HEK293 (cell line): ENCODE results near the gene CBX5.

Experiments
- GLIS1 ChIP-seq: fragments of 450-650 bp; formaldehyde crosslinking; IDR thresholded peaks from 2 replicates; pipeline ENCODE4 v1.5.1; 2016; ENCODE audit warnings: missing biosample characterization, missing genetic modification characterization
- GLIS2 ChIP-seq: fragments of 450-650 bp; formaldehyde crosslinking; IDR thresholded peaks from 2 replicates; pipeline ENCODE4 v1.5.1; 2016; ENCODE audit warnings: missing biosample characterization, missing genetic modification characterization
- HOXC10 ChIP-seq: sonication (generic); formaldehyde crosslinking; IDR thresholded peaks from 2 replicates; pipeline ENCODE4 v1.8.1; 2023; ENCODE audit warnings: mild to moderate bottlenecking, missing genetic modification reagents
- MYNN ChIP-seq: fragments of 450-650 bp; formaldehyde crosslinking; IDR thresholded peaks from 2 replicates; pipeline ENCODE4 v1.5.1; 2016; ENCODE audit warnings: missing biosample characterization, missing genetic modification characterization, borderline replicate concordance
- SCRT2 ChIP-seq: fragments of 450-650 bp; formaldehyde crosslinking; IDR thresholded peaks from 2 replicates; pipeline ENCODE4 v1.5.1; 2016; ENCODE audit warnings: missing biosample characterization, missing genetic modification characterization
- SETDB1 ChIP-seq: IDR thresholded peaks from one replicate; pipeline ENCODE4 v1.6.1; 2017; ENCODE audit warnings: mild to moderate bottlenecking, low read length, moderate library complexity, mixed read lengths; ENCODE audit not compliant: insufficient read length
- TRIM28 ChIP-seq: IDR thresholded peaks from 2 replicates; pipeline ENCODE4 v1.6.1; 2011; ENCODE audit warnings: low read length, control low read depth, borderline replicate concordance
- ZBTB17 ChIP-seq: fragments of 450-650 bp; formaldehyde crosslinking; IDR thresholded peaks from 2 replicates; pipeline ENCODE4 v1.5.1; 2016; ENCODE audit warnings: missing biosample characterization, missing genetic modification characterization
- ZBTB20 ChIP-seq: fragments of 450-650 bp; formaldehyde crosslinking; IDR thresholded peaks from 2 replicates; pipeline ENCODE4 v1.5.1; 2016; ENCODE audit warnings: missing biosample characterization, missing genetic modification characterization
- ZEB2 ChIP-seq: fragments of 450-650 bp; formaldehyde crosslinking; IDR thresholded peaks from 2 replicates; pipeline ENCODE4 v1.5.1; 2016; ENCODE audit warnings: missing biosample characterization, missing genetic modification characterization
- ZFP3 ChIP-seq: fragments of 450-650 bp; formaldehyde crosslinking; IDR thresholded peaks from 2 replicates; pipeline ENCODE4 v1.5.1; 2016; ENCODE audit warnings: low read depth, missing biosample characterization, missing genetic modification characterization
- ZFP41 ChIP-seq: fragments of 450-650 bp; formaldehyde crosslinking; IDR thresholded peaks from 2 replicates; pipeline ENCODE4 v1.5.1; 2016; ENCODE audit warnings: missing biosample characterization, missing genetic modification characterization, borderline replicate concordance
- ZNF138 ChIP-seq: fragments of 450-650 bp; formaldehyde crosslinking; IDR thresholded peaks from 2 replicates; pipeline ENCODE4 v1.5.1; 2016; ENCODE audit warnings: missing biosample characterization, missing genetic modification characterization, borderline replicate concordance
- ZNF23 ChIP-seq: fragments of 450-650 bp; formaldehyde crosslinking; IDR thresholded peaks from 2 replicates; pipeline ENCODE4 v1.5.1; 2016; ENCODE audit warnings: missing biosample characterization, missing genetic modification characterization, borderline replicate concordance
- ZNF239 ChIP-seq: fragments of 450-650 bp; formaldehyde crosslinking; IDR thresholded peaks from 2 replicates; pipeline ENCODE4 v1.5.1; 2016; ENCODE audit warnings: missing biosample characterization, missing genetic modification characterization
- ZNF24 ChIP-seq: fragments of 450-650 bp; formaldehyde crosslinking; IDR thresholded peaks from 2 replicates; pipeline ENCODE4 v1.5.1; 2016; ENCODE audit warnings: missing biosample characterization, missing genetic modification characterization
- ZNF248 ChIP-seq: fragments of 450-650 bp; formaldehyde crosslinking; IDR thresholded peaks from 2 replicates; pipeline ENCODE4 v1.5.1; 2017; ENCODE audit warnings: missing biosample characterization, missing genetic modification characterization
- ZNF354C ChIP-seq: fragments of 450-650 bp; formaldehyde crosslinking; IDR thresholded peaks from 2 replicates; pipeline ENCODE4 v1.5.1; 2016; ENCODE audit warnings: missing biosample characterization, missing genetic modification characterization, low read depth, borderline replicate concordance
- ZNF404 ChIP-seq: fragments of 450-650 bp; formaldehyde crosslinking; IDR thresholded peaks from 2 replicates; pipeline ENCODE4 v1.5.1; 2017; ENCODE audit warnings: missing biosample characterization, missing genetic modification characterization
- ZNF510 ChIP-seq: fragments of 450-650 bp; formaldehyde crosslinking; IDR thresholded peaks from 2 replicates; pipeline ENCODE4 v1.5.1; 2018; ENCODE audit warnings: mild to moderate bottlenecking, missing genetic modification characterization, missing biosample characterization; ENCODE audit not compliant: insufficient replicate concordance
- ZNF514 ChIP-seq: fragments of 450-650 bp; formaldehyde crosslinking; IDR thresholded peaks from 2 replicates; pipeline ENCODE4 v1.5.1; 2016; ENCODE audit warnings: missing biosample characterization, missing genetic modification characterization
- ZNF549 ChIP-seq: fragments of 450-650 bp; IDR thresholded peaks from 2 replicates; pipeline ENCODE4 v1.5.1; 2018; ENCODE audit warnings: missing biosample characterization, missing genetic modification characterization, mild to moderate bottlenecking, inconsistent platforms, moderate library complexity
- ZNF623 ChIP-seq: fragments of 450-650 bp; formaldehyde crosslinking; IDR thresholded peaks from 2 replicates; pipeline ENCODE4 v1.5.1; 2016; ENCODE audit warnings: missing biosample characterization, missing genetic modification characterization
- ZNF707 ChIP-seq: fragments of 450-650 bp; formaldehyde crosslinking; IDR thresholded peaks from 2 replicates; pipeline ENCODE4 v1.5.1; 2016; ENCODE audit warnings: missing biosample characterization, missing genetic modification characterization
- ZNF785 ChIP-seq: fragments of 450-650 bp; formaldehyde crosslinking; IDR thresholded peaks from 2 replicates; pipeline ENCODE4 v1.5.1; 2016; ENCODE audit warnings: missing biosample characterization, missing genetic modification characterization
- ZNF791 ChIP-seq: fragments of 450-650 bp; formaldehyde crosslinking; IDR thresholded peaks from 2 replicates; pipeline ENCODE4 v1.5.1; 2016; ENCODE audit warnings: missing biosample characterization, missing genetic modification characterization
- ZNF792 ChIP-seq: fragments of 450-650 bp; formaldehyde crosslinking; IDR thresholded peaks from 2 replicates; pipeline ENCODE4 v1.5.1; 2016; ENCODE audit warnings: missing biosample characterization, missing genetic modification characterization
- ZNF830 ChIP-seq: fragments of 450-650 bp; IDR thresholded peaks from 2 replicates; pipeline ENCODE4 v1.5.0; 2018; ENCODE audit warnings: missing biosample characterization, missing genetic modification characterization, low read depth, mild to moderate bottlenecking, moderate library complexity
- TF ChIP-seq, protein P1 (sequence below): fragments of 450-650 bp; formaldehyde crosslinking; IDR thresholded peaks from 2 replicates; pipeline ENCODE4 v1.5.1; 2016; ENCODE audit warnings: missing biosample characterization, missing genetic modification characterization, borderline replicate concordance
- TF ChIP-seq, protein P2 (sequence below): fragments of 450-650 bp; formaldehyde crosslinking; IDR thresholded peaks from 2 replicates; pipeline ENCODE4 v1.5.1; 2016; ENCODE audit warnings: missing biosample characterization, missing genetic modification characterization
- TF ChIP-seq, protein P3 (sequence below): fragments of 450-650 bp; formaldehyde crosslinking; IDR thresholded peaks from 2 replicates; pipeline ENCODE4 v1.5.1; 2017; ENCODE audit warnings: missing biosample characterization, missing genetic modification characterization

CBX5 gene

DNA sequence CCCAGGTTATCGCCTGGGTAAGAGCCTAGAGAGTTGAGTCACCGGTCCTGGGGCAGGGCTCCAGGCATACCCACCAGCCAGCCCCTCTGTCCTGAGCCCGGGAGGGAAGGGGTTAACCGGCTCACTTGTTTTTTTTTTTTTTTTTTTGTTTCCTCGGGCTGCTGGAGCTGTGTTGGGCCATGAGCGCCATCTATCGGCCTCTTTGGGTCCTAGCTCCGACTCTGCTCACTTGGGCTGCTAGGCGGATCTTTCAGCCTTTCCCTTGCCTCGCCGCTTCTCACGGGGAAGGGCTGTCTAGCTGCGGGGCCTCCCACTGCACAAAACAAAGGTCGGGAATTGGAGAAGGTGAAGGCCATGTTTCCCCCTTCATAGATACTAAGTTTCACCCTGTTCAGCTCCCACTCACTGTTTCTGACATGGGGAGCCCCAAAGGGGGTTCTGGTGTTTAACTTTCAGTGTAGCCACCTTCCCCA, 88.3 kb downstream of the CBX5 start (continued):
- TF ChIP-seq, protein P1, sequence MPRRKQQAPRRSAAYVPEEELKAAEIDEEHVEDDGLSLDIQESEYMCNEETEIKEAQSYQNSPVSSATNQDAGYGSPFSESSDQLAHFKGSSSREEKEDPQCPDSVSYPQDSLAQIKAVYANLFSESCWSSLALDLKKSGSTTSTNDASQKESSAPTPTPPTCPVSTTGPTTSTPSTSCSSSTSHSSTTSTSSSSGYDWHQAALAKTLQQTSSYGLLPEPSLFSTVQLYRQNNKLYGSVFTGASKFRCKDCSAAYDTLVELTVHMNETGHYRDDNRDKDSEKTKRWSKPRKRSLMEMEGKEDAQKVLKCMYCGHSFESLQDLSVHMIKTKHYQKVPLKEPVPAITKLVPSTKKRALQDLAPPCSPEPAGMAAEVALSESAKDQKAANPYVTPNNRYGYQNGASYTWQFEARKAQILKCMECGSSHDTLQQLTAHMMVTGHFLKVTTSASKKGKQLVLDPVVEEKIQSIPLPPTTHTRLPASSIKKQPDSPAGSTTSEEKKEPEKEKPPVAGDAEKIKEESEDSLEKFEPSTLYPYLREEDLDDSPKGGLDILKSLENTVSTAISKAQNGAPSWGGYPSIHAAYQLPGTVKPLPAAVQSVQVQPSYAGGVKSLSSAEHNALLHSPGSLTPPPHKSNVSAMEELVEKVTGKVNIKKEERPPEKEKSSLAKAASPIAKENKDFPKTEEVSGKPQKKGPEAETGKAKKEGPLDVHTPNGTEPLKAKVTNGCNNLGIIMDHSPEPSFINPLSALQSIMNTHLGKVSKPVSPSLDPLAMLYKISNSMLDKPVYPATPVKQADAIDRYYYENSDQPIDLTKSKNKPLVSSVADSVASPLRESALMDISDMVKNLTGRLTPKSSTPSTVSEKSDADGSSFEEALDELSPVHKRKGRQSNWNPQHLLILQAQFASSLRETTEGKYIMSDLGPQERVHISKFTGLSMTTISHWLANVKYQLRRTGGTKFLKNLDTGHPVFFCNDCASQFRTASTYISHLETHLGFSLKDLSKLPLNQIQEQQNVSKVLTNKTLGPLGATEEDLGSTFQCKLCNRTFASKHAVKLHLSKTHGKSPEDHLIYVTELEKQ: no peak
- TF ChIP-seq ZNF404 (tag by site-specific recombination) (0 out of 2 replicates have a peak, but pooled peaks have one; percentile 6), ZFP3 (tag by site-specific recombination) (no peak), GLIS2 (no peak), ZNF791 (tag by site-specific recombination) (no peak), ZEB2 (tag by site-specific recombination) (peak; percentile 87), ZNF354C (no peak), ZFP41 (tag by site-specific recombination) (no peak), ZNF248 (tag by site-specific recombination) (no peak), GLIS1 (peak; percentile 36; the same call in 1 of the 2 replicates), ZNF792 (tag by site-specific recombination) (no peak), MYNN (0 out of 2 replicates have a peak, but pooled peaks have one; percentile 14), ZNF549 (tag by site-specific recombination) (no peak), ZNF23 (tag by site-specific recombination) (no peak), ZNF24 (tag by site-specific recombination) (peak; percentile 91), ZNF239 (tag by site-specific recombination) (no peak), ZNF707 (tag by site-specific recombination) (no peak), ZBTB17 (peak; percentile 93), ZNF138 (tag by site-specific recombination) (no peak), ZNF830 (tag by site-specific recombination) (no peak), ZNF510 (no peak), ZBTB20 (tag by site-specific recombination) (peak; percentile 46; the same call in 1 of the 2 replicates), HOXC10 (no peak), ZNF623 (tag by site-specific recombination) (peak; percentile 45), ZNF514 (tag by site-specific recombination) (no peak), TRIM28 (no peak), ZNF785 (tag by site-specific recombination) (no peak), SETDB1 (no peak), SCRT2 (no peak)
- TF ChIP-seq, protein P2, sequence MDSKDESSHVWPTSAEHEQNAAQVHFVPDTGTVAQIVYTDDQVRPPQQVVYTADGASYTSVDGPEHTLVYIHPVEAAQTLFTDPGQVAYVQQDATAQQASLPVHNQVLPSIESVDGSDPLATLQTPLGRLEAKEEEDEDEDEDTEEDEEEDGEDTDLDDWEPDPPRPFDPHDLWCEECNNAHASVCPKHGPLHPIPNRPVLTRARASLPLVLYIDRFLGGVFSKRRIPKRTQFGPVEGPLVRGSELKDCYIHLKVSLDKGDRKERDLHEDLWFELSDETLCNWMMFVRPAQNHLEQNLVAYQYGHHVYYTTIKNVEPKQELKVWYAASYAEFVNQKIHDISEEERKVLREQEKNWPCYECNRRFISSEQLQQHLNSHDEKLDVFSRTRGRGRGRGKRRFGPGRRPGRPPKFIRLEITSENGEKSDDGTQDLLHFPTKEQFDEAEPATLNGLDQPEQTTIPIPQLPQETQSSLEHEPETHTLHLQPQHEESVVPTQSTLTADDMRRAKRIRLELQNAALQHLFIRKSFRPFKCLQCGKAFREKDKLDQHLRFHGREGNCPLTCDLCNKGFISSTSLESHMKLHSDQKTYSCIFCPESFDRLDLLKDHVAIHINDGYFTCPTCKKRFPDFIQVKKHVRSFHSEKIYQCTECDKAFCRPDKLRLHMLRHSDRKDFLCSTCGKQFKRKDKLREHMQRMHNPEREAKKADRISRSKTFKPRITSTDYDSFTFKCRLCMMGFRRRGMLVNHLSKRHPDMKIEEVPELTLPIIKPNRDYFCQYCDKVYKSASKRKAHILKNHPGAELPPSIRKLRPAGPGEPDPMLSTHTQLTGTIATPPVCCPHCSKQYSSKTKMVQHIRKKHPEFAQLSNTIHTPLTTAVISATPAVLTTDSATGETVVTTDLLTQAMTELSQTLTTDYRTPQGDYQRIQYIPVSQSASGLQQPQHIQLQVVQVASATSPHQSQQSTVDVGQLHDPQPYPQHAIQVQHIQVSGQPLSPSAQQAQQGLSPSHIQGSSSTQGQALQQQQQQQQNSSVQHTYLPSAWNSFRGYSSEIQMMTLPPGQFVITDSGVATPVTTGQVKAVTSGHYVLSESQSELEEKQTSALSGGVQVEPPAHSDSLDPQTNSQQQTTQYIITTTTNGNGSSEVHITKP (tag by site-specific recombination): peak; percentile 69
- TF ChIP-seq, protein P3, sequence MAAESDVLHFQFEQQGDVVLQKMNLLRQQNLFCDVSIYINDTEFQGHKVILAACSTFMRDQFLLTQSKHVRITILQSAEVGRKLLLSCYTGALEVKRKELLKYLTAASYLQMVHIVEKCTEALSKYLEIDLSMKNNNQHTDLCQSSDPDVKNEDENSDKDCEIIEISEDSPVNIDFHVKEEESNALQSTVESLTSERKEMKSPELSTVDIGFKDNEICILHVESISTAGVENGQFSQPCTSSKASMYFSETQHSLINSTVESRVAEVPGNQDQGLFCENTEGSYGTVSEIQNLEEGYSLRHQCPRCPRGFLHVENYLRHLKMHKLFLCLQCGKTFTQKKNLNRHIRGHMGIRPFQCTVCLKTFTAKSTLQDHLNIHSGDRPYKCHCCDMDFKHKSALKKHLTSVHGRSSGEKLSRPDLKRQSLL (tag by site-specific recombination): peak; percentile 56; the same call in 1 of the 2 replicates
